Non-pigmented ciliary epithelial cell (primary cell): ENCODE results near the gene HGFAC.

Experiments
- DNase-seq: peaks from one replicate; pipeline ENCODE4 v3.0.0-alpha.2; 2010; ENCODE audit warnings: low read depth

The HGFAC gene

DNA sequence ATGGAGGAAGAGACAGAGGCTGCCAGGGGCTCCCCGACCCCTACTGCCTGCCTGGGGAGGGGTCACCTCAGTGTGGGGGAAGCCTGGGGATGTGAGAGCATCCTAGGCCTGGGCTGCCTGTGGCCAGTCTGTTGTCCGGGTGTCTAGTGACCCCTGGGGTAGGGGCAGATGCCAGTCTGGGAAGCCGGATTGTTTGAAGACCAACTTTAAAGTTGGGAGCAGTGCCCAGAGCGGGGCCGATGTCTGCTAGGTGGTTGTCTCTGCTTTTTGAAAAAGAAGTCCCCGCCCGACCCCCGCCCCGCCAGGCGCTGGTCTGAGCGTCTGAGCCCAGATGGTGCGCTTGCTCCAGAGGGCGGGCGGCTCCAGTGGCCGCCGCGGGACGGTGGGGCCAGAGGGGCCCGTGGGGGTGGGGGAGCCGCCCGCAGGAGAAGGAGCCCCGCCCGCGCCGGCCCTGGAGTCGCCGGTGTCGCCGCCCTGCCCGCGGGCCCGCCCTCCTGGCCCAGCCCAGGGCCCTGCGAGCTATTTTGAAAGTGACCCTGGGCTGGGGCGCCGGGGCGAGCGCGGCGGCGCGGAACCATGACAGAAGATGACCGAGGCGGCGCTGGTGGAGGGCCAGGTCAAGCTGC is 21.1 kb downstream of the HGFAC start, which contains the start of gene DOK7:
TSS of gene DOK7 (plus strand) at position 517 of the 626 bp plus-strand sequence. CDS start at position 587, 70 bp downstream.
- no peak for DNase-seq

DNA sequence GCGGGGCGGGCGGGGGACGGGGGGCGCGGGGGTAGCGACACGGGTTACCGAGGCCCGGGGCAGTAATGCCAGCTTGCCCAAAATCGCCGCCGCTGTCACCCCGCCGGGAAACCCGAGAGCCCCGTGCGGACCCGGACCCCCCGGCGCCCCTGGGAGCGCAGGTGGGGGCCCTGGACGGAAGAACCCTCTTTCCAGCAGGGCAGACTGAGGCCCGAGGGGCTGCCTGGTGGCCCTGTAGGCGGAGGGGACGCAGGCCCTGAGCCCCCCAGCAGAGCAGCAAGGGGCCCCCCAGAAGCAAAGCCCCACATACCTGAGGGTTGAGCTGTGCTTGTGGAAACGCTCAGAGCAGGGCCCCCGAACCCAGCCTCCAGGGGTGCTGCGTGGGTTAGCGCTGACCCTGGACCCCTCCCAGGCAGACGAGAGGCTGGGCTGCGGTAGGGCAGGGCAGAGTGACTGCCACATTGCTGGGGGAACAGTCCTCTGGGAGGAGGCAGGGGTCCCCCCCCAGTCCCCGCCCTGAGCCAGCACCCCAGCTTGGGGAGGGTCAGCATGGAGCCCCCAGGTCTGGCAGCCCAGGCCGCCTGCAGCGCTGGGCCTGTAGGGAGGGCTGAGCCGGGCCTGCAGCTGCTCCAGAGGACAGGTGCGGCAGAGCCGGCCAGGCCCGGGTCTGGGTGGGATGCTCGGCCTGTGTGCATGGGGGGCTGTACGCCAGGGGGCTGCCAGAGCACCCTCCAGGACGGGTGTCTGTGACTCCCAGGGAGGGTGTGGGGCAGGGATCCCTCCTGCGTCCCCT is 22.0 kb downstream of the HGFAC start:
- DNase-seq = no peak

DNA sequence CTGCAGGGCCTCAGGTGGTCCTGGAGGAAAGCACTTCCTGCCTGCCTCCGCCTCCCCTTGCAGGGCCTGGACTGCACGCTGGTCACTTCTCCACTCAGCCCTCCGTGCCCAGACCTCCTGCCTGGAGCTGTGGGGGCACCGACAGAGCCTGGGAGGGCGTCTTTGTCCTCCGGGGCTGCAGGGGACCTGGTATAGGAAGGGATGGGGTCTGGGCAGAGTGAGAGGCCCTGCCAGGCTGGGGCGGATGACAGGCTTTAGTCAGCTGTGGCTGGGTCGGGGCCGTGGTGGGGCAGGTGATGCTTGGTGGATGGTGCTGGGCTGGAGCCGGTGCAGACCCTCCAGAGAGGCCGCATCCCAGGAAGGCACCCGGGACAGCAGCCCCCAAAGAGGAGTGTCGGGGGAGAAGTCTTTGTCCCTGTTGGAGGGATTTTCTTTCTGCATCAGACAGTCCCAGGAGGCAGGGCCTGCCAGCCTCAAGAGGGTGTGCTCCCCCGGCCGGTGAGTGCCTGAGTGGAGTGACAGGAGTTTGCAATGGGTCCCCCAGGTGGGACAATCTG is 22.7 kb downstream of the HGFAC start:
- no peak for DNase-seq

DNA sequence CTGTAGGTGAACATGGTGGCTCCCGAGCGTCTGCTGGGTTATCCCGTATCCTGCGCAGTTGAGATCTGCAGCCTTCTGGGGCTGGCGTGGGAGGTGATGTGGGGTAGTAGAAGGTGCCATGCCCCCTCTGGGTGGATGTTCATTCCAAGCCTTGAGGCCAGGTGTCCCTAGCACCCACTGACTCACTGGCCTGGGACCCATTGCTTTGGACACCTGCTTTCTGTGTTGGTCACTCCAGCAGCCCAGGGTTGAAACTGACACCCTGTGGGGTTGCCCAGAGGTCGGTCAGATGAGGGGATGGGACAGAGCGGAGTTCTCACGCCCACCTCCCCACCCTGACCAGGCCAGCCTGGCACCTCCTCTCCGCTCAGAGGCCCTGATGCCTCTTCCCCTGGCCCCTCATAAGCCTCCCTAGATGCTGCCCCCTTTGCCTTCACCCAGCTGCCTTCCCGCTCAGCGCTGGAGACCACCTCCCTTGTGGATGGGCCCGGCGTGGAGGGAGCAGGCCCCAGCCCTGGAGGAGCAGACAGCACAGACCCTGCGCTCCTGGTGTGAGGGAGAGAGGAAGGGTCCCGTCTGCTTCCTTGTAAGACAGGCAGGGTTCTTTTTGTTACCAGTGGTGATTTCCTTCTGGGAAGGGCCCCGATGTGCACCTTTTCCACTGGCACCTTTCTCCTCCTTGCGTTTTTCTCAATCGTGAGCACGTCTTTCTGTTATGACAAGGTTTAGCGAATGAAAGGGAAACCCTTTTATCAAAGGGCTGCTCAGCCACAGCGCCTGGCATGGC is 23.3 kb downstream of the HGFAC start:
- DNase-seq = no peak

DNA sequence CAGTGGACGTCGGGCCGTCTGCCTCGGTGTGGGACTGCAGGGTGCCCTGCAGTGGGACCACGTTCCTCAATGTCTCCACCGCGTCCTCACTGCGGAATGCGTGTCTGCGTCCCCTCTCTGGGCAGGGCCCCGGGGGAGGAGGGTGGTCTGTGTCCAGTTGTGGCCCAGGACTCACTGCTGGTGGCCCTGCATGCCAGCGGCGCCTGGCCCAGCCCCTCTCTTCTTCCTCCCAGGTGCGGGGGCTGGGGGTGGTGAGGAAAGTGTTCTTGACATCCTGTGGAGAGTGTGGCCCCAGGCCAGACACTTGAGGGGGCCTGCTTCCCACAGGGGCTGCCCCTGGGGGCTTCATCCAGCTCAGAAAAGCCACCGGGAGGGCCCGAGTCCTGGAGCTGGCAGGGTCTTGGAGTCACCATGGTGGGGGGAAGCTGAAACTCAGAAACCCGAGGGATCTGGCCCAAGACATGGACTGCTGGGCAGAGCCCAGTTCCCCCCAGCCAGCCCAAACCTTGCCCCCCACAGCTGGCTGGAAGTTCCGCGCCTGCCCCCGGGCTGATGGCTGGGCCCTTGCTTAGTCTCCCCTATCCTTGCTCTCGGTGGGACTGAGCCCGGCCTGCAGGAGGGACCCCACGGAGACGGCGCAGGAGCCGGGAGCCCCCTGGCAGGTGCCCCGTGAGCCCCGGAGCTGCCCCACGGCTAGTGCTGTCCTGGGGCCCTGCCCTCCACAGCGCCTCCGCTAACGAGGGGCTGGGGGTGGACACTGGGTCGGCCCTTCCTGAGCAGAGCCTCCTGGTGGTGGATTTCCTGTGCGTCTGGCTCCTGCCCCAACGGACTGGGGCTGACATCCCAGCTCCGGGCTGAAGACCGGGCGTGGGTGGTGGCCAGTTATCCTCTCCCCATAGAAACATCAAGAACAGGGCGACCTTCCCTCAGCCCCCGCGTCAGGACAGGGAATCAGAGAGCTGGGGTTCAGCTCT is 24.2 kb downstream of the HGFAC start:
- no peak for DNase-seq

DNA sequence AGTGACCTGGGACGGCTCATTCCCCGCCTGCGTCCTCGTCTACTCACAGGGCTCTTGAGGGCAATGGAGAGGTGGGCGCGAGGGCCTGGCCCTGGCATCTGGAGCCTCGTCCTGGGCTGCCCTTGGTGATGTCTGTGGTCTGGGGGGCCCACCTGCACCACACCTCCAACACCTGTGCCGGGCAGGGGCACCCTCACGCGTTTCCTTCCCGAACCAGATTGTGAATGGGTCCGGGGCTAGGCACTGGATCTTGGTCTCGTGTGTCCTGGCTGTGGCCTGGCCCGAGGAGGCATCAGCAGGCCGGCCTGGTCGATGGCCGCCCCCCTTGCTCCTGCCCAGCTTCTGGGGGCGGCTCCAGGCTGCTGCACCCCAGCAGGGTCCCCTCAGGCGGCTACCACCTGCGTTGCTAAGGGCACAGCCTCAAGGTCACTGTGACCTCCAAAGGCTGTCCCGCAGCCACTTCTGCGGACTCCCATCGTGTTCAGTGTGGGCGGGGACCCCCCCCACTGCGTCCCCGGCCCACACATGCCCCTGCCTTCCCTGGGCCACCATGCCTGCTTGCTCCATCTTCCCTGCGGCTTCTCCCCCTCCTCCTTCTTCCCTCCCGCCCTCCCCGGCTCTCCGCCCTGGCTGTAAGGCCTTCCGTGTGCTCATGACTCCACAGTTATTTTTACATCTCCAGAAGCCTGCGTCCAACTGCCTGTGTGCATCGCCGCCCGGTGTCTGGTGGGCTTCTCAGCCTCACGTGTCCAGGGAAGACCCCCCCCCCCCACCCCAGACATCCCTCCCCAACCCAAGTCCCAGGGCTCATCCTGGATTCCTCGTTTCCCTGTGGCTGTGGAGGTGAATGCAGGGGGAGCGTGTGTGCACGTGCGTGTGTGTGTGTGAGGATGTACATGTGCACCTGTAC is 25.2 kb downstream of the HGFAC start:
- no peak for DNase-seq

DNA sequence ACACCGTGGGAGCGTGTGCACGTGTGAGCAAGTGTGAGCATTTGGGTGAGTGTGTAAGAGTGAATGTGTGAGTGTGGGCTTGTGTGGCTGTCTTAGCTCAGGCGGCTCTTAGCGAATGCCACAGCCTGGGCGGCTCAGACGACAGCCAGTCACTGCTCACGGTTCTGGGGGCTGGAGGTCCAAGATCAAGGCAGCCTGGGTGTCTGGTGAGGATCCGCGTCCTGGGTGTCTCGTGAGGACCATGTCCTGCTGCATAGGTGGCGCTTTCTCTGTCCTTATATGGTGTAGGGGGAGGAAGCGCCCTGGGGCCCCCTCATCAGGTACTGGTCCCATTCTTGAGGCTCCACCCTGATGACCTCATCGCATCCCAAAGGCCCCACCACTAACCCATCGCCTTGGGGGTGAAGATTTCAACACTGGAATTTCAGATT is 25.8 kb downstream of the HGFAC start:
- no peak for DNase-seq

DNA sequence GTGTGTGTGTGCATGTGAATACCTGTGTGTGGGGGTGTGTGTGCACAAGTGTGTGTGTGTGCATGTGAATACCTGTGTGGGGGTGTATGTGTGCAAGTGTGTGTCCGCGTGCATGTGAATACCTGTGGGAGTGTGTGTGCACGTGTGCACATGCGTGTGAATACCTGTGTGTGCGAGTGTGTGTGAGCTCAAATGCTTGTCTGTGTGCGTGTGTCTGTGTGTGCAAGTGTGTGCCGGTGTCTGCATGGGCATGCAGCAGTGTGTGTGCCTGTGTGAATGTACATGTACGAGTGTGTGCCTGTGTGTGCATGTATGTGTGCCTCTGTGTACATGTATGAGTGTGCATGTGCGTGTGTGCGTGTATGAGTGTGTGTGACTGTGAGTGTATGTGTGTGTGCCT is 26.4 kb downstream of the HGFAC start:
- no peak for DNase-seq

DNA sequence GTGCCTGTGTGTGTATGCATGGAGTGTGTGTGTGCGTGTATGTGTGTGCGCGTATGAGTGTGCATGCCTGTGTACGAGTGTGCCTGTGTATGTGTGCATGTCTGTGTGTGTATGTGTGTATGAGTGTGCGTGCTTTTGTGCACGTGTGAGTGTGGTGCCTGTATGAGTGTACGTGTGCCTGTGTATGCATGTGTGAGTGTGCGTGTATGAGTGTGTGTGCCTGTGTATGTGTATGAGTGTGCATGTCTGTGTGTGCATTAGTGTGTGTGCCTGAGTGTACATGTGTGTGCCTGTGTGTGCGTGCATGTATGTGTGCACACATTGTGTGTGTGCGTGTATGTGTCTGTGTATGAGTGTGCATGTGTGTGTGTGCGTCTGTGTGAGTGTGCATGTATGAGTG is 27.0 kb downstream of the HGFAC start:
- no peak for DNase-seq

DNA sequence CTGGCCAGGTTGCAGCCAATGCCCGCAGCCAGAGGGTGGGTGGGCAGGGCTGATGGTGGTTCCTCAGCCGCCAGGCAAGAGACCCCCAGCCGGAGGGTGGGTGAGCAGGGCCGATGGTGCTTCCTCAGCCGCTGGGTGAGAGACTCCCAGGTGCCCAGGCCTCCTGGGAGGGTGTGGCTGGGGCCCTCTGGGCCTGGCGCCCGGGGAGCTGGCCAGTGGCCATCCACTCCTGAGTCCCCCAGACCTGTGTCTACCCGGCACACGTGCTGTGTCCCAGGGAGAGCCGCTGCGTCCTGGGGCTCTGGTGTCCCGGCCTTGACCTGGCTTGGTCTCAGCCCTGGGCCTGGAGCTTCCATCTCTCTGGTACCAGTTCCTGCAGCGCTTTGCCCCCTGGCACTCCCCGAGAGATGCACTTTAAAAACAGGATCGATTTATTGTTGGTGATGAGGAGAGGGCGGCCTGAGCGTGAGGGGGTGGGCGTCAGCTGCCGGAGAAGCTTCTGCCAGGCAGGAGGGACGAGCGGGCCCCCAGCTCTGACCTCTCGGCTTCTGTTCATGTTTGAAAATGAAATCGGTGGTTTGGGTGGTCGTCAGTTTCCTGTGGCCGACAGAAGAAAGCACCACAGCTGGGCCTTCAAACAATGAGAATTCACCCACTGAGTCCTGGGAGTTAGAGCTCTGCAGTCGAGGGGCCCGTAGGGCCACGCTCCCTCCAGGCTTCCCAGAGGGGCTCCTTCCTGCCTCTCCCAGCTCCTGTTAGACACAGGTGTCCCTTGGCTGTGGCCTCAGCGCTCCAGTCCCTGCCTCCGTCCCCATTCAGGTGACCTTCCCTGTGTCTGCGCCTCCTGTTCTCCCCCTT is 27.8 kb downstream of the HGFAC start:
- no peak for DNase-seq

DNA sequence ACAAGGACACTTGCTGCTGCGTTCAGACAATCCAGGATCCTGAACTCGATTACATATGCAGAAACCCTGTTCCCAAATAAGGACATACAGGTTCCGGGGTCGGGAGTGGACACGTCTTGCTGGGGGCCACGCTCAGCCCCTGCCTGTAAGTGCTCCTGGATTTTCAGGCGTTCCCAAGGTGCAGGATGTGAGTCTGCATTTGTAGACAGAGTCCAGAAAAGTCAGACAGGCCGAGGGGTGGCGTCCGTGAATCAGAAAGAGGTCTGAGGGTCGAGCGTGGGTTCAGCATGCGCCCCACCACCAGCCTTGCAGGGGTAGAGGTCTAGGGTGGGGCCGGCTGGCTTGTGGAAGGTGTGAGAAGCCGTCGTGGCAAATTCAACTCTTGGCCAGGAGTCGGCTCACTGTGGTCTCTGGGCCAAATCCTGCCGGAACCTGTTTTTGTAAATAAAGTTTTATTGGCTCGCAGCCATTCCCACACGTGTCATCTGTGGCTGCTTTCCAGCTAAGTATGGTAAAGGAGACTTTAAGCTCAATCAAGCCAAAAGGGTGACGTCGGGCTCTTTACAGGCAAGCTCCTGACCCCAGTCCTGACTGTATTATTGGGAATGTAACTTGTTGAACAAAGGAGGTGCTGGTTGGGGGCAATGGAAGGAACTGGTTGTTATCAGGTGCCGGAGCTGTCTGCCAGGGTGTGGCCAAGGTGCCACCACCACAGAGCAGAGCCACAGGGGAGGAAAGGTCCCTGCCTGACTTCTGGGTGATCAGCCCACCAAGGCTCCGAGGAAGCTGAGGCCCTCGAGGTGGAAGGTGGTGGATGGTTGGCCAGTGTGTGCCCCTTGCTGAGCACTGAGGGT is 28.7 kb downstream of the HGFAC start:
- no peak for DNase-seq

DNA sequence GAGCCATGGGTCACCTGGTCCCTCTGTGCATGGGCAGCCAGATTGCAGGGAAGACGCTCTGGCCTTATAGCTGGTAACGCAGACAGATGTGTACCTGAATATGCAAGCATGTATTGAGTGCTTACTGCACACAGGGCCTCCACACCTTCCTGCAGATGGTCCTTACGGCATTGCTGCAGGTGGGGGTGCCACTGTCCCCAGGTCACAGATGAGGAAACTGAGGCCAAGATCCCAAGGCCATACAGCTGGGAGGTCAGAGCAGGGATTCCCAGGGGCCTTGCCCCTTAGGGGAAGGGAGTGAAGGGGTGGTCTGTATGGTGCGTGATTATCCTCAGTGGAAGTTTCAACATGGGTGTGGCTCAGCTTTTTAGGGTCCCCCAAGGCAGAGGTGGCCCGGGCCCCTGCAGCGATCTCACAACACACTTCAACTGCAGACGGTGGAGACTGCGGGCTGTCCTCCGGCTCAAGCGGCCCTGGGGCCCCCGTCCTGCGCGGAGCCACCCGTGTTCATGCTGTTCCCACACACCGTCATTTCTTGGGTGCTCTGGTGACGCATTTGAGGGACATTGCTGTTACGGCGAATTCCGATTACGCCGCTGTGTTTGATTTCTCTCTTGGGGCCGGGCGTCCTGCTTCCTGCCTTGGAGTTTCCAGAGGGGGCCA is 29.5 kb downstream of the HGFAC start:
- no peak for DNase-seq

DNA sequence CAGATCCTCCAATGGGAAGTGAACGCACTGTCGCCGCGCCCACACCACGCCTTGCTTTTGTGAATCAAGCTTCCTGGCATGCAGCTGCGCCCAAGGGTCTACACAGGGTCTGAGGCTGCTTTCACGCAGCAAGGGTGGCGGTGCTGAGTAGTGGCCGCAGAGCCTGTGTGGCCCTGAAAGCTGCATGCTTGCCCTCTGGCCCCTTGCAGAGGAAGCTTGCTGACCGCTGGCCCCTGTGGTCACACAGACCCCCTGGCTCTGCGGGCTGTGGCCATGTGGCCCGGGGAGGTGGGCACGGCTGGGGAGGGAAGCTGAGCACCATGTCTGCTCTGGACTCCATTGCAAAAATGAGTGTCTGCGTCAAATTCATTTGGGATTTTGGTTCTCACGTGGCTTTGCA is 30.1 kb downstream of the HGFAC start:
- DNase-seq = no peak

DNA sequence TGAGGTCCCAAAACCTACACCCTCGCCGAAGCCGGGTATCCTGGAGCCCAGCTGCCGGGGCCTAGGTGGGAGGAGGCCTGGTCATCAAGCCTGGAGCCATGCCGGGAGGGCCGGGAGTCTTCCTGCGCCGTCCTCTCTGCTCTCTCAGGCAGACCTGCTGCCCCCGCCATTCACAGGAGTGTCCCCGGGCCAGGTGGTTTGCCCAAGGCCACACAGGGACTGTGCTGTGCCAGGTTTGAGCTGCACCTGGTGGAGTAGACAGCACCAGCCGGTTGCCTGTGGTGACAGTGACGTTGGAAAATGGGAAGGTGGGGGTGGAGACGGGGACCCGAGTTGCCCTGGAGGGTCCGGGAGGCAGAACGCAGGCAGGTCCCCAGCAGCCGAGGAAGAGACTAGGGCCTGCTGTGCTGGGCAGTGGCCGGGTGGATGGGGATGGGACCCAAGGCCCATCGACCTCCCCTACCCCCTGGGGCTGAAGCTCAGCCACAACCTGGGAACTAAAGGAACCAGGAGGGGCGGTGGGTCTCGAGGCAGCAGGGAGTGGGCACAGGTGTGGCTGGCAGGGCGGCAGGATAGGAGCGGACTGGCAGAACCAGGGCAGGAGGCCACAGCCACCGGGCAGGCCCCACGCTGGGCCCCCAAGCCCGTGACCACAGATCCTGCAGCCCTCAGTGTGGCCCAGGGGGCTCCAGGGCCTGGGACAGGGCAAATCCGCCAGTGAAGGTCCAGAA is 30.8 kb downstream of the HGFAC start:
- no peak for DNase-seq

DNA sequence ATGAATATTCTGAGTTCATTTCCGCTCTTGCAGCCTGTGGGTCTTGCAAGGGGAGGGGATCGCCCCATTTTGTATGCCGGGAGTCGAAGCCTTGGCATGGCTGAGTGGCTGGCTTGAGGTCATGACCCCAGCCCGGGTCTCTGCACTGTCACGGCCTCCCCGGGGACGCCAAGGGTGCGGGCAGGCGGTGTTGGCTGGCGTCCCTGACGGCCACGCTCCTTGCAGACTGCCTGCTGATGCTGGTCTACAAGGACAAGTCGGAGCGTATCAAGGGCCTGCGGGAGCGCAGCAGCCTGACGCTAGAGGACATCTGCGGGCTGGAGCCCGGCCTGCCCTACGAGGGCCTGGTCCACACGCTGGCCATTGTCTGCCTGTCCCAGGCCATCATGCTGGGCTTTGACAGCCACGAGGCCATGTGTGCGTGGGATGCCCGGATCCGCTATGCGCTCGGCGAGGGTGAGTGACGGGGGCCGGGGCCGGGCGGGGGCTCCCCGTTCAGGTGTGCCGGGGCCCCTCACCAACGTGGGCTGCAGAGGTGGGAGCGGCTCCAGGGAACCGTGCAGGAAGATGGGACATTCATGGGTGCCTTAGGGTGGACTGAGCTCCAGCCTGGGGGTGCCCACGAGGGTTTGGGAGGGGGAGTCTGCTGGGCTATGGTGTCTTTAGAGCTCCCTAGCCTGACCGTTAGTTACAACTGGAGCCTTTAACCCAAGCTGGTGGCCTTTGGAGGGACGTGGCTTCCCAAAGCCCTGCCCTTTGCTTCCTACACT is 31.6 kb downstream of the HGFAC start:
- no peak for DNase-seq
